H9 (cell line): ENCODE data around the gene MMP17. TPM values are rescaled to one million over a fixed set of nuclear protein-coding genes. Genes with fewer than 3 reads are reported as not detected.

Source experiments
- DNase-seq: peaks from one replicate; pipeline ENCODE4 v3.0.0-alpha.2; 2017
- H2AFZ ChIP-seq: one replicate; pipeline ENCODE4 v1.6.1; 2013; ENCODE audit warnings: mild to moderate bottlenecking, low read length, control low read depth, moderate library complexity
- H2AK5ac ChIP-seq: 2 replicates; pipeline ENCODE4 v1.6.1; 2013; ENCODE audit warnings: low read length, control low read depth, mixed read lengths; ENCODE audit not compliant: insufficient read length
- H2BK120ac ChIP-seq: one replicate; pipeline ENCODE4 v1.6.1; 2013; ENCODE audit warnings: low read depth, mild to moderate bottlenecking, low read length, control low read depth, inconsistent platforms; ENCODE audit not compliant: poor library complexity, severe bottlenecking
- H2BK12ac ChIP-seq: 2 replicates; pipeline ENCODE4 v1.6.1; 2013; ENCODE audit warnings: low read length, control low read depth, mixed read lengths, low read depth; ENCODE audit not compliant: insufficient read length
- H2BK15ac ChIP-seq: 2 replicates; pipeline ENCODE4 v1.6.1; 2013; ENCODE audit warnings: low read depth, low read length, control low read depth
- H2BK20ac ChIP-seq: one replicate; pipeline ENCODE4 v1.6.1; 2013; ENCODE audit warnings: low read depth, mild to moderate bottlenecking, low read length, control low read depth, inconsistent platforms; ENCODE audit not compliant: poor library complexity, severe bottlenecking
- H2BK5ac ChIP-seq: 2 replicates; pipeline ENCODE4 v1.6.1; 2013; ENCODE audit warnings: low read length, control low read depth, mixed read lengths; ENCODE audit not compliant: insufficient read length
- H3K14ac ChIP-seq: 2 replicates; pipeline ENCODE4 v1.6.1; 2013; ENCODE audit warnings: low read length, control low read depth; ENCODE audit not compliant: insufficient read depth
- H3K18ac ChIP-seq: 2 replicates; pipeline ENCODE4 v1.6.1; 2013; ENCODE audit warnings: low read depth, mild to moderate bottlenecking, mixed read lengths, low read length, control low read depth; ENCODE audit not compliant: insufficient read length
- H3K23ac ChIP-seq: 2 replicates; pipeline ENCODE4 v1.6.1; 2013; ENCODE audit warnings: low read length, control low read depth, mixed read lengths, low read depth; ENCODE audit not compliant: insufficient read length
- H3K23me2 ChIP-seq: 2 replicates; pipeline ENCODE4 v1.6.1; 2013; ENCODE audit warnings: low read depth, mild to moderate bottlenecking, mixed read lengths, low read length, control low read depth; ENCODE audit not compliant: insufficient read length, poor library complexity, severe bottlenecking
- H3K27ac ChIP-seq: 2 replicates; pipeline ENCODE4 v1.5.1; 2013; ENCODE audit warnings: low read length, control low read depth, mixed read lengths, low read depth; ENCODE audit not compliant: insufficient read length
- H3K27me3 ChIP-seq: 2 replicates; pipeline ENCODE4 v1.6.1; 2013; ENCODE audit warnings: low read length, control low read depth, inconsistent platforms; ENCODE audit not compliant: insufficient read depth
- H3K4ac ChIP-seq: 2 replicates; pipeline ENCODE4 v1.6.1; 2013; ENCODE audit warnings: low read depth, mild to moderate bottlenecking, control low read depth, inconsistent platforms, low read length, moderate library complexity
- H3K4me1 ChIP-seq: 2 replicates; pipeline ENCODE4 v1.6.1; 2013; ENCODE audit warnings: low read length, control low read depth, inconsistent platforms; ENCODE audit not compliant: insufficient read depth
- H3K4me2 ChIP-seq: 2 replicates; pipeline ENCODE4 v1.6.1; 2013; ENCODE audit warnings: low read length, control low read depth, mixed read lengths; ENCODE audit not compliant: insufficient read length, insufficient read depth
- H3K56ac ChIP-seq: 2 replicates; pipeline ENCODE4 v1.6.1; 2013; ENCODE audit warnings: low read depth, mild to moderate bottlenecking, mixed read lengths, low read length, control low read depth; ENCODE audit not compliant: insufficient read length
- H3K79me1 ChIP-seq: 2 replicates; pipeline ENCODE4 v1.6.1; 2013; ENCODE audit warnings: low read depth, mild to moderate bottlenecking, moderate library complexity, low read length, control low read depth, inconsistent platforms; ENCODE audit not compliant: insufficient read depth, poor library complexity, severe bottlenecking
- H3K79me2 ChIP-seq: 2 replicates; pipeline ENCODE4 v1.6.1; 2013; ENCODE audit warnings: low read length, control low read depth, inconsistent platforms; ENCODE audit not compliant: insufficient read depth
- H3K9ac ChIP-seq: 2 replicates; pipeline ENCODE4 v1.6.1; 2013; ENCODE audit warnings: low read length, control low read depth, mixed read lengths; ENCODE audit not compliant: insufficient read length; ENCODE audit errors: extremely low read depth
- H3K9me3 ChIP-seq: one replicate; pipeline ENCODE4 v1.6.1; 2013; ENCODE audit warnings: low read depth, low read length, inconsistent platforms; ENCODE audit not compliant: control insufficient read depth
- H3T11ph ChIP-seq: one replicate; pipeline ENCODE4 v1.6.1; 2013; ENCODE audit warnings: mild to moderate bottlenecking, low read length, control low read depth, inconsistent platforms
- H4K20me1 ChIP-seq: one replicate; pipeline ENCODE4 v1.6.1; 2013; ENCODE audit not compliant: control insufficient read depth, insufficient read length, insufficient read depth
- H4K5ac ChIP-seq: 2 replicates; pipeline ENCODE4 v1.6.1; 2013; ENCODE audit warnings: low read depth, mild to moderate bottlenecking, mixed read lengths, low read length, control low read depth; ENCODE audit not compliant: insufficient read length
- H4K8ac ChIP-seq: replicated peaks from 2 replicates; pipeline ENCODE4 v1.6.1; 2013; ENCODE audit warnings: low read length, control low read depth, mixed read lengths, low read depth; ENCODE audit not compliant: insufficient read length
- H4K91ac ChIP-seq: 2 replicates; pipeline ENCODE4 v1.6.1; 2013; ENCODE audit warnings: low read depth, mild to moderate bottlenecking, moderate library complexity, mixed read lengths, low read length, control low read depth; ENCODE audit not compliant: insufficient read length
- H3K27ac Mint-ChIP-seq, 3 experiments: 2 replicates in 2 of 3; 3 replicates in 1 of 3; pipeline ENCODE4 v1.8.0; 2020 to 2021; ENCODE audit warnings: mixed read lengths in 3 of 3, mild to moderate bottlenecking in 1 of 3, moderate library complexity in 1 of 3
- H3K27me3 Mint-ChIP-seq: 2 replicates; pipeline ENCODE4 v1.8.0; 2021; ENCODE audit warnings: low read depth, mild to moderate bottlenecking, moderate library complexity, mixed read lengths
- H3K36me3 Mint-ChIP-seq, 3 experiments: 2 replicates in 2 of 3; 3 replicates in 1 of 3; pipeline ENCODE4 v1.8.0; 2020 to 2021; ENCODE audit warnings: low read depth in 3 of 3, mixed read lengths in 3 of 3; ENCODE audit not compliant: insufficient read depth in 1 of 3
- H3K4me1 Mint-ChIP-seq, 2 experiments: 2 replicates each; pipeline ENCODE4 v1.8.0; 2020; ENCODE audit warnings: mixed read lengths in 2 of 2
- H3K4me3 Mint-ChIP-seq, 2 experiments: 2 replicates in 1 of 2; 3 replicates in 1 of 2; pipeline ENCODE4 v1.8.0; 2020 to 2021; ENCODE audit warnings: mild to moderate bottlenecking in 2 of 2, mixed read lengths in 2 of 2, moderate library complexity in 1 of 2
- H3K9me3 Mint-ChIP-seq, 2 experiments: 2 replicates in 1 of 2; 3 replicates in 1 of 2; pipeline ENCODE4 v1.8.0; 2020; ENCODE audit warnings: mild to moderate bottlenecking in 2 of 2, mixed read lengths in 2 of 2, moderate library complexity in 1 of 2
- CTCF ChIP-seq: fragments of 200-600 bp; sonication (generic); conservative IDR thresholded peaks from 3 replicates; pipeline ENCODE4 v1.8.0; 2021; ENCODE audit warnings: antibody characterized with exemption, mild to moderate bottlenecking
- WGBS: extraction: QIAGEN DNeasy Blood & Tissue Kit; methylation state at CpG from one replicate; pipeline ENCODE4 v1.1.7; 2013; ENCODE audit warnings: missing lambda C conversion rate, low lambda C conversion rate, mixed read lengths; ENCODE audit not compliant: insufficient read length; ENCODE audit errors: extremely low coverage; 5-methylcytosine and 5-hydroxymethylcytosine counted together
- total RNA-seq: library from RNA; stranded (reverse); gene quantifications from 2 replicates; pipeline ENCODE4 v1.2.1, GENCODE V29; 2021

The MMP17 gene
- total RNA-seq, 1 experiment from 2014 or later: 14.8 TPM

GRCh38 chr12:131871677-131872076, 43.5 kb downstream of the MMP17 start:
- no peak overlapping the region for H2BK5ac ChIP-seq
- H2BK15ac ChIP-seq: no peak overlapping the region
- no peak for TF ChIP-seq CTCF
- no peak overlapping the region; the same call in 1 of the 2 replicates for H3K14ac ChIP-seq
- Mint-ChIP-seq H3K27ac (peak overlapping the region in 2 of 3 experiments; percentile 20 to 49; a peak in 1 of 7 replicates), H3K4me3 (peak overlapping the region in 1 of 2 experiments; percentile 40; a peak in 1 of 5 replicates), H3K27me3 (no peaks in the 10 kb centered on the region; the same call in none of the 2 replicates), H3K36me3 (peaks cover 0 to 10% (median 7%) of the 10 kb centered on the region in 3 experiments; a peak in 5 of 7 replicates), H3K9me3 (peaks cover 15% of the 10 kb centered on the region in 2 experiments), H3K4me1 (0 out of 4 replicates have a peak, but pooled peaks cover under 1 to 2% of the 10 kb centered on the region in 2 experiments)
- no peak overlapping the region for H2BK120ac ChIP-seq
- H3K4me1 ChIP-seq: no peaks in the 10 kb centered on the region
- no peaks in the 10 kb centered on the region for H3K27me3 ChIP-seq
- WGBS: no CpG with 5 or more reads among the region's 6 CpGs
- no peak overlapping the region for H3K56ac ChIP-seq
- H4K20me1 ChIP-seq: no peaks in the 10 kb centered on the region
- no peak overlapping the region for H2AK5ac ChIP-seq
- H2BK20ac ChIP-seq: no peak overlapping the region
- no peak for DNase-seq
- H3K18ac ChIP-seq: no peak overlapping the region
- no peaks in the 10 kb centered on the region for H3K9me3 ChIP-seq
- H3K4me2 ChIP-seq: no peak overlapping the region
- H3K23me2 ChIP-seq: no peaks in the 10 kb centered on the region
- H4K5ac ChIP-seq: no peak overlapping the region
- H3K79me2 ChIP-seq: no peaks in the 10 kb centered on the region
- H3K9ac ChIP-seq: no peak overlapping the region
- no peak overlapping the region for H2BK12ac ChIP-seq
- no peaks in the 10 kb centered on the region for H3K79me1 ChIP-seq
- H3K23ac ChIP-seq: no peak overlapping the region
- H4K8ac ChIP-seq: no peak overlapping the region
- H4K91ac ChIP-seq: no peak overlapping the region
- H2AFZ ChIP-seq: no peak overlapping the region
- no peak overlapping the region for H3K4ac ChIP-seq
- H3T11ph ChIP-seq: no peak overlapping the region
- no peak overlapping the region for H3K27ac ChIP-seq
